ENCODE data around the gene OR5K2.

DNA sequence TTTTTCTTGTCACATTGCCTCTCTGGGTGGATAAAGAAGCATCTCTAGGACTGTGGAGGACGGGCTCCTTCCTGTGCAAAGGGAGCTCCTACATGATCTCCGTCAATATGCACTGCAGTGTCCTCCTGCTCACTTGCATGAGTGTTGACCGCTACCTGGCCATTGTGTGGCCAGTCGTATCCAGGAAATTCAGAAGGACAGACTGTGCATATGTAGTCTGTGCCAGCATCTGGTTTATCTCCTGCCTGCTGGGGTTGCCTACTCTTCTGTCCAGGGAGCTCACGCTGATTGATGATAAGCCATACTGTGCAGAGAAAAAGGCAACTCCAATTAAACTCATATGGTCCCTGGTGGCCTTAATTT, 34.8 kb downstream of the OR5K2 start:
- no peak for TF ChIP-seq CTCF (IDR thresholded peaks at IDR 0.05)
- no peak for TF ChIP-seq POLR2AphosphoS5 (IDR thresholded peaks at IDR 0.05; ENCODE audit: low read depth, low read length)
- TF ChIP-seq, protein P1, sequence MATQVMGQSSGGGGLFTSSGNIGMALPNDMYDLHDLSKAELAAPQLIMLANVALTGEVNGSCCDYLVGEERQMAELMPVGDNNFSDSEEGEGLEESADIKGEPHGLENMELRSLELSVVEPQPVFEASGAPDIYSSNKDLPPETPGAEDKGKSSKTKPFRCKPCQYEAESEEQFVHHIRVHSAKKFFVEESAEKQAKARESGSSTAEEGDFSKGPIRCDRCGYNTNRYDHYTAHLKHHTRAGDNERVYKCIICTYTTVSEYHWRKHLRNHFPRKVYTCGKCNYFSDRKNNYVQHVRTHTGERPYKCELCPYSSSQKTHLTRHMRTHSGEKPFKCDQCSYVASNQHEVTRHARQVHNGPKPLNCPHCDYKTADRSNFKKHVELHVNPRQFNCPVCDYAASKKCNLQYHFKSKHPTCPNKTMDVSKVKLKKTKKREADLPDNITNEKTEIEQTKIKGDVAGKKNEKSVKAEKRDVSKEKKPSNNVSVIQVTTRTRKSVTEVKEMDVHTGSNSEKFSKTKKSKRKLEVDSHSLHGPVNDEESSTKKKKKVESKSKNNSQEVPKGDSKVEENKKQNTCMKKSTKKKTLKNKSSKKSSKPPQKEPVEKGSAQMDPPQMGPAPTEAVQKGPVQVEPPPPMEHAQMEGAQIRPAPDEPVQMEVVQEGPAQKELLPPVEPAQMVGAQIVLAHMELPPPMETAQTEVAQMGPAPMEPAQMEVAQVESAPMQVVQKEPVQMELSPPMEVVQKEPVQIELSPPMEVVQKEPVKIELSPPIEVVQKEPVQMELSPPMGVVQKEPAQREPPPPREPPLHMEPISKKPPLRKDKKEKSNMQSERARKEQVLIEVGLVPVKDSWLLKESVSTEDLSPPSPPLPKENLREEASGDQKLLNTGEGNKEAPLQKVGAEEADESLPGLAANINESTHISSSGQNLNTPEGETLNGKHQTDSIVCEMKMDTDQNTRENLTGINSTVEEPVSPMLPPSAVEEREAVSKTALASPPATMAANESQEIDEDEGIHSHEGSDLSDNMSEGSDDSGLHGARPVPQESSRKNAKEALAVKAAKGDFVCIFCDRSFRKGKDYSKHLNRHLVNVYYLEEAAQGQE (IDR thresholded peaks at IDR 0.05; ENCODE audit: insufficient read depth in 1 of 2, low read depth in 2 of 2, low read length in 1 of 2): no peak
- TF ChIP-seq TCF7L2 (IDR thresholded peaks at IDR 0.05; ENCODE audit: low read depth, low read length): no peak
